ENCODE results near the gene MBD5.

Gene MBD5

DNA sequence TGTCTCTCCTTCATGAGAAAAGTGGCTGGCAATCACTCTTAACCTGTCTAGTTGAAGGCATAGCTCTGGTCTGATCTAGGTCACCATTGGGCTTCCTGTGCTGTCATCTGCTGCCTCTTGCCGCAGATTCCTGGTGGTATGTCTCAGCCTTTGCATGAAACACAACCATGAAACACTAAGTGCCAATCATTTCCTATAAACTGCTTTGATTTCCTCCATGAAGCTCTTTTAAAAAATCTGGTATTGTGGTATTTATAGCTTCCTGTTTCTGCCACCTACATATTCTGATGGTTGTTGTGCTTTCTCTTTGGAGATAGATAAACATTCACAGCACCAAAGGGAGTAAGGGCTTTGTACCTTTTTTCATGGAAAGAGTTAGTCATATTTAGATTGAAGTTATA, 503.6 kb downstream of the MBD5 start:
- no peak for TF ChIP-seq CTCF (conservative IDR thresholded peaks at IDR 0.05)
- H3K27ac ChIP-seq = no peak overlapping the region

GRCh38 chr2:148525130-148525529, 504.2 kb downstream of the MBD5 start:
- TF ChIP-seq CTCF (conservative IDR thresholded peaks at IDR 0.05) = no peak
- H3K27ac ChIP-seq = no peak overlapping the region

GRCh38 chr2:148526509-148527346, 505.8 kb downstream of the MBD5 start:
- H3K27ac ChIP-seq = no peak overlapping the region
- no peak for TF ChIP-seq CTCF (conservative IDR thresholded peaks at IDR 0.05)

DNA sequence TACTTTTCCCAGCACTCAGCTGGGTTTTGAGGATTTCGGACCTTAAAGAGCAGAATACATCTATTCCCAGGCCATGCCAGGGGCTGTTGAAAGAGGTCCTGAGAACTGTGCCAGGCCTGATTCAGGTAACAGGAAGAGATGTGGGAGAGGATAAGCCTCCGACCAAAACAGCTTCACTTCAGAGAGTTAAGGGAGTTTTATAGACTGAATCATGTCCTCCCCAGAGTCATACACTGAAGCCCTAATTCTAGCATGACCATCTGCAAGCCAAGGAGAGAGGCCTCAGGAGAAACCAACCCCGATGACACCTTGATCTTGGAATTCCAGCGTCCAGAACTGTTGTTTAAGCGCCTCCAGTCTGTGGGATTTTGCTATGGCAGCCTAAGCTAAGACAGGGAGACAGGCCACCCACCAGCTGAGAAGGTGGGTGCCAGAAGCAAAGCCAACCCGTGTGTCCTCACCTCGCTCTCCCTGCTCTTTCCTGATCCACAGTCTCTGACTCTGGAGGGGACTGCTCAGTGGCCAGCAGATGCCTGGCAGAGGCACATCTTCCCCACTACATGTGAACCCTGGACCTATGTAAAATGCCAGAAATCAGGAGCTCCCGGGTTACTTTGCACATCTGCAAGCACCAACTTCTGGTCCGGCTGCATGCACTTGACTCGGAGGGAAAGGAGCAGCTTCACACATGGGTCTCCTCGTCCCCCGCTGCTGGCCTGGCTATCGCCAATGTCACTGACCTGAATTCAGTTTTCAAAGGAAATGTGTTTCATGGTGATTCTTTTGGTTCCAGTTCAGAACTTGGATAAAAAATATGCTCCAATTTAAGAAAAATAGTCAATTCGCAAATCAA, 506.8 kb downstream of the MBD5 start:
- no peak for TF ChIP-seq CTCF (conservative IDR thresholded peaks at IDR 0.05)
- H3K27ac ChIP-seq = no peak overlapping the region

DNA sequence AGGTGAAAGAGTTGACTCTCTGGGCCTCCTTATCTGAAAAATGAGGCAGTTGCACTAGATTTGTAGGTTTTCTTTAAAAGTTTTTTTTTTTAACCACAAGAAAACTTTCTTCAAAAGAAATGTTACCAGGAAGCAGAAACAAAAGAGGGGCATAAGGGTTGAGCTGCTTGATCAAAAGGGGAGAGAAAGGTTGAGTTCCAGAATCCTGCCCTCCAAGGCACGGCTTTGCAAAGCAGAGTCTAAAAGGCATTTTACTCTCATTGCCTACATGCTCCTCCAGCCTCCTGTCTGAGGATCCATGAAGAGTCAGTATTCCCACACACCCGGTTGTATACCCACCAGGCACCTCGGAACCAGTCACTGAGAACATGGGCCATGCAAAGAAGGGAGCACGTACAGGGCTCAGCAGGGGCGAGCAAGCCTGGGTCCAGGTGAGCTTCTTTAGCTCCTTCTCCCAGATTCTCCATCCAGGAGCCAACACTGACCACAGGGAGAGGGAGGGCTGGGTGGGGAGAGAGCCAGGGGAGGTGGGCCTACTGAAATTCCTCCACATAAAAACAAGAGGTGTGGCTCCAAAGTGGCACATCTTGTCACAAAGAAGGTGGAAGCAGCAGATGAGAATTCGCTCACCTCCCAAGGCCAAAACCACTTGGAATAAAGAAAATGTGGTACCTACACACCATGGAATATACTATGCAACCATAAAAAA, 507.6 kb downstream of the MBD5 start:
- H3K27ac ChIP-seq = no peak overlapping the region
- no peak for TF ChIP-seq CTCF (conservative IDR thresholded peaks at IDR 0.05)

DNA sequence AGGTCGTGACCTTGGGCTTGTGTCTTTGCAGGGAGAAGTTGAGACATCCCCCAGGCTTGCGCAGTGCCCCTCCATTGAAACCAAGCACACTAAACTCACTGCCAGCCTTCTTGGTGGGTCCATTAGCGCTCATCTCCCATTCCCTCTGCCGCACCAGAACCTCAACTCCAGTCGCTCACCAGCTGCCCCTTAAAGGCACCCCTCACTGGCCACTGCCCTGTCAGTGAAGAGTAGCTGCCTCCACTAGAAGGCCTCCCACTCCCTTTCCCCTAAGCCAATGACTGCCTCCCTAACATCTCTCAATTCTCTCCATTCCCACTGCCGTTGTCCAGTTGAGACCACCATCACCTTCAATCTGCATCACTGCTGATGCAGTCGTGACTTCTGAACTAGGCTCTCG, 508.9 kb downstream of the MBD5 start:
- no peak for TF ChIP-seq CTCF (conservative IDR thresholded peaks at IDR 0.05)
- no peak overlapping the region for H3K27ac ChIP-seq

GRCh38 chr2:148530350-148530749, 509.5 kb downstream of the MBD5 start:
- no peak overlapping the region for H3K27ac ChIP-seq
- TF ChIP-seq CTCF (conservative IDR thresholded peaks at IDR 0.05) = no peak
